Natural killer cell (primary cell): ENCODE measurements around the gene FAM240B. TPM values are rescaled to one million over a fixed set of nuclear protein-coding genes. Genes with fewer than 3 reads are reported as not detected.

Source experiments
- ATAC-seq, 3 donors: fragments of 150-1000 bp in 2 of 3; fragments of 200-7000 bp in 1 of 3; cut with Tn5 transposase; 1 replicate in 1 of 3; 2 replicates in 2 of 3; pipeline ENCODE4 v1.10.0; 2021; ENCODE audit warnings: mild to moderate bottlenecking in 2 of 3, moderate library complexity in 2 of 3
- DNase-seq, 2 donors: peaks; one replicate each; pipeline versions ENCODE4 v3.0.0 to v3.0.0-alpha.2; 2013 to 2021; ENCODE audit warnings: mixed read lengths in 1 of 2
- H3K27ac ChIP-seq: one replicate; pipeline ENCODE4 v1.5.1; 2013; ENCODE audit warnings: mild to moderate bottlenecking, low read length
- H3K27me3 ChIP-seq: one replicate; pipeline ENCODE4 v1.6.1; 2013; ENCODE audit warnings: low read length; ENCODE audit not compliant: control insufficient read depth, insufficient read depth
- H3K36me3 ChIP-seq: one replicate; pipeline ENCODE4 v1.6.1; 2013; ENCODE audit warnings: low read length; ENCODE audit not compliant: control insufficient read depth, insufficient read depth
- H3K4me1 ChIP-seq: one replicate; pipeline ENCODE4 v1.6.1; 2013; ENCODE audit warnings: low read length; ENCODE audit not compliant: control insufficient read depth, insufficient read depth
- H3K4me3 ChIP-seq: one replicate; pipeline ENCODE4 v1.5.1; 2013; ENCODE audit warnings: low read length
- H3K9me3 ChIP-seq: one replicate; pipeline ENCODE4 v1.6.1; 2013; ENCODE audit warnings: low read length; ENCODE audit not compliant: control insufficient read depth, insufficient read depth
- H3K27ac Mint-ChIP-seq, 2 donors: one replicate each; pipeline ENCODE4 v1.8.0; 2022; ENCODE audit warnings: mild to moderate bottlenecking in 2 of 2, mixed read lengths in 2 of 2, moderate library complexity in 1 of 2
- H3K27me3 Mint-ChIP-seq, 2 donors: one replicate each; pipeline ENCODE4 v1.8.0; 2022; ENCODE audit warnings: low read depth in 2 of 2, mixed read lengths in 2 of 2
- H3K36me3 Mint-ChIP-seq: one replicate; pipeline ENCODE4 v1.8.0; 2022; ENCODE audit warnings: mixed read lengths
- H3K4me1 Mint-ChIP-seq, 2 donors: one replicate each; pipeline ENCODE4 v1.8.0; 2022; ENCODE audit warnings: mixed read lengths in 2 of 2
- H3K4me3 Mint-ChIP-seq: one replicate; pipeline ENCODE4 v1.8.0; 2022; ENCODE audit warnings: mild to moderate bottlenecking, moderate library complexity, mixed read lengths
- H3K9me3 Mint-ChIP-seq, 2 donors: one replicate each; pipeline ENCODE4 v1.8.0; 2022; ENCODE audit warnings: mixed read lengths in 2 of 2
- WGBS: methylation state at CpG from one replicate; pipeline ENCODE4 v1.1.7; 2013; ENCODE audit warnings: missing lambda C conversion rate; ENCODE audit not compliant: insufficient coverage; 5-methylcytosine and 5-hydroxymethylcytosine counted together
- intact Hi-C: fragments of 100-400 bp; cut with micrococcal nuclease; formaldehyde crosslinking; loops from one replicate; pipeline ENCODE4 v1.14.2; 2022
- total RNA-seq, 4 donors: library from RNA; stranded (reverse); fragments of 120-200 nt in 1 of 4; gene quantifications; one replicate each; pipeline versions ENCODE4 v1.2.3 to v1.2.4, GENCODE V29; 2013 to 2022
- TF ChIP-seq, protein P1 (sequence below): fragments of 200-600 bp; IDR thresholded peaks from one replicate; pipeline ENCODE4 v1.8.0; 2022; ENCODE audit warnings: antibody characterized with exemption

The FAM240B gene
- total RNA-seq, 3 donors from 2014 or later (not counting 1 experiment from before 2014, with no cell fraction given), result not detected

DNA sequence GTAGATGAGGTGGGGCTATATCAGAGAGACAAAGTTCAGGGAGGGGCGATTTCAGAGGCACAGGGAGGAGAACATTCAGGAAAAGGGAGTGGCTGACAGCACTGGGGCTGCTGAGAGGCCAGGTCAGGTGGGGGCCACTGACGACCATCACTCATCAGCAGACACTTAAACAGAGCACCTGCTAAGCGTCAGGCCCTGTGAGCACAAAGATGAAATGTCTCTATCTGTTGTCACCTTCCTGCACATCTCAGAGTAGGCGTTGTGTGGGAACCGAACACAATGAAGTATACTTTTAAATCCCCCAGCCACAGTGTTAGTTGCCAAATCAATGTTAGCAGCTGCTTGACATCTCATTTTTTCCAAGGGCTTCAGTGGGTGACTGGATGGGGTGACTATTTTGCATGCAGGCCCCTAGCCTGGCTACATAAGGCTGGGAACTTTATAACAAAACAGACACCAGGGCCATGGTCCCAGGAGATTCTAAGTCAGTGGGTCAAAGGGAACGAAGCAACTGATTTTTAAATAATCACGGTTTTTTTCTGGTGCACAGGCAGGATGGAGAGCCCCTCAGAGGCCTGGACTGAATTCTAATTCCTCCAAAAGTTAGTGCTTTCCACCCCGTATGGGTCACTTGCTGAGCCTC lies 68.4 kb downstream of the FAM240B start:
- Mint-ChIP-seq H3K36me3 (no peaks in the 10 kb centered on the region), H3K4me3 (no peak overlapping the region), H3K4me1 (no peaks in the 10 kb centered on the region), H3K9me3 (no peaks in the 10 kb centered on the region), H3K27ac (no peak overlapping the region), H3K27me3 (peaks cover 10 to 14% of the 10 kb centered on the region in 2 donors)
- ATAC-seq, result no peak
- Histone ChIP-seq H3K9me3 (no peaks in the 10 kb centered on the region), H3K27ac (no peak overlapping the region), H3K36me3 (no peaks in the 10 kb centered on the region), H3K4me3 (no peak overlapping the region), H3K4me1 (no peaks in the 10 kb centered on the region), H3K27me3 (no peaks in the 10 kb centered on the region)
- no peak for DNase-seq
- intact Hi-C loops, result no loop called here
- TF ChIP-seq, protein P1, sequence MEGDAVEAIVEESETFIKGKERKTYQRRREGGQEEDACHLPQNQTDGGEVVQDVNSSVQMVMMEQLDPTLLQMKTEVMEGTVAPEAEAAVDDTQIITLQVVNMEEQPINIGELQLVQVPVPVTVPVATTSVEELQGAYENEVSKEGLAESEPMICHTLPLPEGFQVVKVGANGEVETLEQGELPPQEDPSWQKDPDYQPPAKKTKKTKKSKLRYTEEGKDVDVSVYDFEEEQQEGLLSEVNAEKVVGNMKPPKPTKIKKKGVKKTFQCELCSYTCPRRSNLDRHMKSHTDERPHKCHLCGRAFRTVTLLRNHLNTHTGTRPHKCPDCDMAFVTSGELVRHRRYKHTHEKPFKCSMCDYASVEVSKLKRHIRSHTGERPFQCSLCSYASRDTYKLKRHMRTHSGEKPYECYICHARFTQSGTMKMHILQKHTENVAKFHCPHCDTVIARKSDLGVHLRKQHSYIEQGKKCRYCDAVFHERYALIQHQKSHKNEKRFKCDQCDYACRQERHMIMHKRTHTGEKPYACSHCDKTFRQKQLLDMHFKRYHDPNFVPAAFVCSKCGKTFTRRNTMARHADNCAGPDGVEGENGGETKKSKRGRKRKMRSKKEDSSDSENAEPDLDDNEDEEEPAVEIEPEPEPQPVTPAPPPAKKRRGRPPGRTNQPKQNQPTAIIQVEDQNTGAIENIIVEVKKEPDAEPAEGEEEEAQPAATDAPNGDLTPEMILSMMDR, result no peak
- 81% methylated on average over 8 of the region's 8 CpGs for WGBS

DNA sequence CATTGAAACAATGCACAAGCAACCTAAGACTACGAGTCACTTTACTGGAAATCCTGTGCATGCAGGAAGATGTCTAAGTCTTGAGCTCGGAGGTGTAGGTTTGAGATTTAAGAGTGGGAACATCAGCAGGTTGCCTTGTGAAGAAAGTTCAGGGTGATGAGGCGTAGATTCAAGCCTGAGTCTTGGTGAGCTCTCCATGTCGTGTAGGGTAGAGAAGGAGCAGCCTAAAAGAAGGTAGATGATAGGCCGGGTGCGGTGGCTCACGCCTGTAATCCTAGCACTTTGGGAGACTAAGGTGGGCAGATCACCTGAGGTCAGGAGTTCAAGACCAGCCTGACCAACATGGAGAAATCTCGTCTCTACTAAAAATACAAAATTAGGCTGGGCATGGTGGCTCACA lies 69.4 kb downstream of the FAM240B start:
- WGBS, result 89% methylated on average over 8 of the region's 8 CpGs
- Histone ChIP-seq H3K27me3 (no peaks in the 10 kb centered on the region), H3K9me3 (no peaks in the 10 kb centered on the region), H3K27ac (no peak overlapping the region), H3K4me1 (no peaks in the 10 kb centered on the region), H3K36me3 (no peaks in the 10 kb centered on the region), H3K4me3 (no peak overlapping the region)
- no peak overlapping the region for H3K27ac Mint-ChIP-seq
- DNase-seq, result no peak
- peaks cover 5 to 6% of the 10 kb centered on the region in 2 donors for H3K27me3 Mint-ChIP-seq
- H3K36me3 Mint-ChIP-seq, result no peaks in the 10 kb centered on the region
- intact Hi-C loops, result no loop called here
- H3K9me3 Mint-ChIP-seq, result no peaks in the 10 kb centered on the region
- H3K4me1 Mint-ChIP-seq, result no peaks in the 10 kb centered on the region
- no peak overlapping the region for H3K4me3 Mint-ChIP-seq
- no peak for ATAC-seq
- TF ChIP-seq, protein P1, result no peak

DNA sequence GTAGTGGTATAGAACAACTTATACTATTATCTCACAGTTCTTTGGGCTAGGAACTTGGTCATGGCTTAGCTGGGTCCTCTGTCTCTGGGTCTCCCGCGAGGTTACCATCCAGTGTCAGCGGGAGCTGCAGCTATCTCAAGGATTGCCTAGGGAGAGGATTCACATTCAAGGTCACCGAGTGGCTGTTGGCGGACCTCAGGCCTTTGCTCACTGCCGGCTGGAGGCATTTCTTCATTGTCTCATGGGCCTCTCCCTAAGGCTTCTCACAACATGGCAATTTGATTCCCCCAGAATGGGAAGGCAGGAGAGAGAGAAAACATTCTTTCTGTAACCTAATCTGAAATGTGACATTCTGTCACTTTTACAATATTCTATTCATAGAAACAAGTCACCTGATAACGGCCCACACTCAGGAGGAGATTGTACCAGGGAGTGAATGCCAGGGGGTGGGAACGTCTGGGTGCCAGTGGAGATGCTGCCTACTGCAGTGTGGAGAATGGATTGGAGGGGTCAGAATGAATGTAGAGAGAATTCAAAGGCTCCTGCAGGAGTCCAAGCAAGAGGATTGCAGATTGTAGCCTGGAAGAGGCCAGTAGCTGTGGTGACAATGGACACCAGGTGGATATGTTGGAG lies 70.1 kb downstream of the FAM240B start:
- H3K27ac ChIP-seq, result no peak overlapping the region
- ATAC-seq (no peak), DNase-seq (no peak)
- Mint-ChIP-seq H3K36me3 (no peaks in the 10 kb centered on the region), H3K9me3 (no peaks in the 10 kb centered on the region), H3K27me3 (peaks cover 0 to 6% of the 10 kb centered on the region in 2 donors), H3K4me1 (no peaks in the 10 kb centered on the region), H3K27ac (no peak overlapping the region), H3K4me3 (no peak overlapping the region)
- no peaks in the 10 kb centered on the region for H3K27me3 ChIP-seq
- intact Hi-C loops, result no loop called here
- no peaks in the 10 kb centered on the region for H3K4me1 ChIP-seq
- 94% methylated on average over 8 of the region's 8 CpGs for WGBS
- H3K4me3 ChIP-seq, result no peak overlapping the region
- TF ChIP-seq, protein P1, result no peak
- H3K36me3 ChIP-seq, result no peaks in the 10 kb centered on the region
- H3K9me3 ChIP-seq, result no peaks in the 10 kb centered on the region
